ENCODE data around the gene ONECUT1.

ONECUT1 gene

DNA sequence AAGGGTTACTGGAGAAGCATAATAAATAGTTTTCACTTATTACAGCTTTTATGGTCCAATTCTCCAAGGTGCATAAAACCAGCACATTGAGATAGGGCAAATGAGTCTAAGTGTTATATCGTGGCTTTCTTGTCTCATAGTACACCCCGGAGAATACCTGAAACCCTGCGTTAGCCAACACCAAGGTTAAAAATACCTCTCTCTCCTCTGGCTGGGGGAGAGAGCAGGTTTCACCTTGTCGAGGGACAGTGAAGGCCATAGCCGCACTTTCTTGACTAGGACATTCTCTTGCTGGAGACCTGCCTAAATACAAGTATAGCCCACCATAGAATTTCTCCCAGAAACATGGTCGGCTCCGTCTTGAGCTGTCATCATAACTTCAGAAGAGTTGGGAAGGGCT is 59.5 kb downstream of the ONECUT1 start:
- no peak overlapping the region for H3K9ac ChIP-seq (ENCODE audit: low read depth, low read length)
- no peaks in the 10 kb centered on the region for H3K9me3 ChIP-seq (ENCODE audit: control insufficient read depth, insufficient read depth, low read length)
- H3K4me1 ChIP-seq (ENCODE audit: control insufficient read depth, insufficient read depth, low read length): peaks cover 18% of the 10 kb centered on the region
- H3K36me3 ChIP-seq (ENCODE audit: control insufficient read depth, insufficient read depth, low read length): no peaks in the 10 kb centered on the region
- no peak overlapping the region for H3K4me3 ChIP-seq (ENCODE audit: low read depth, low read length)
- H3K27ac ChIP-seq (ENCODE audit: low read depth, low read length): no peak overlapping the region
- no peaks in the 10 kb centered on the region for H3K27me3 ChIP-seq (ENCODE audit: control insufficient read depth, insufficient read depth, low read length)

DNA sequence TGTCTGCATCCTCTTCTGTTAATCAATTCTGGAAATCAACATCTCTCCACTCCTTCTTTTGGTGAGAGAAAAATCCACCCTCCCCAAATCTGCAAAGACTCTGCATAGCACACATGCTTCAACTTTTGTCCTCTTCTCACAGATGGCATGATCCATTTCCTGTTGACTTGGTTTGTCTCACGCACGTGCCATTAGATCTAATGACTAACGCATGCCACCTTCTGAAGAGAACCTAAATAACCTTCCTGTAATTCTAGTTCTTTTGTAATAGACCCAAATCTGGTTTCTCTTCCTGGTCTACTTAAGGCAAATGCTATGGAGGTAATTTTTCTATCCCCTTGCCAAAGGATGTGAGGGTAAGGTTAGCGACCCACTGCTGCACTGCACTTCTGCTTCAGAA is 60.0 kb downstream of the ONECUT1 start:
- H3K27ac ChIP-seq (ENCODE audit: low read depth, low read length): no peak overlapping the region
- no peaks in the 10 kb centered on the region for H3K36me3 ChIP-seq (ENCODE audit: control insufficient read depth, insufficient read depth, low read length)
- H3K9me3 ChIP-seq (ENCODE audit: control insufficient read depth, insufficient read depth, low read length): no peaks in the 10 kb centered on the region
- no peaks in the 10 kb centered on the region for H3K27me3 ChIP-seq (ENCODE audit: control insufficient read depth, insufficient read depth, low read length)
- no peak overlapping the region for H3K4me3 ChIP-seq (ENCODE audit: low read depth, low read length)
- no peak overlapping the region for H3K9ac ChIP-seq (ENCODE audit: low read depth, low read length)
- H3K4me1 ChIP-seq (ENCODE audit: control insufficient read depth, insufficient read depth, low read length): peaks cover 18% of the 10 kb centered on the region

DNA sequence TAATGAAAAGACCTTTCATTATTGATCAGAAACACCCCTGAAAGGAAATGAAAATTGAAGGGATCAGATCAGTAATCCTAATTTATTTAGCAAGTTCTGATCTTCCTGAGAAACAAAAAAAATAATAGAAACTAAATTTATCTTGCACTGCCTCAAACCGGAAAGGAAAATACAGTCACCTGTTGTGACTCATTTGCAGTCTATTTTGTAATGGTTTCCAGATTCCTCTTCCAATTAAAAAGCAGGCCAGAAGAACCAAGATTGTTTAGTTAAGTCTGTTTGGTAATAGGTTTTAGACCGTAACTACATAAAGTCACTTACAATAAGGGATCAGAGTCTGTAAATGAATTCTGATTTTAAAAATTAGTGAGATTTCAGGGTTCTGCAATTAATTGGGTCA is 61.2 kb downstream of the ONECUT1 start:
- H3K27ac ChIP-seq (ENCODE audit: low read depth, low read length): no peak overlapping the region
- no peaks in the 10 kb centered on the region for H3K36me3 ChIP-seq (ENCODE audit: control insufficient read depth, insufficient read depth, low read length)
- no peak overlapping the region for H3K4me3 ChIP-seq (ENCODE audit: low read depth, low read length)
- no peaks in the 10 kb centered on the region for H3K27me3 ChIP-seq (ENCODE audit: control insufficient read depth, insufficient read depth, low read length)
- no peak overlapping the region for H3K9ac ChIP-seq (ENCODE audit: low read depth, low read length)
- H3K9me3 ChIP-seq (ENCODE audit: control insufficient read depth, insufficient read depth, low read length): no peaks in the 10 kb centered on the region
- peaks cover 18% of the 10 kb centered on the region for H3K4me1 ChIP-seq (ENCODE audit: control insufficient read depth, insufficient read depth, low read length)

DNA sequence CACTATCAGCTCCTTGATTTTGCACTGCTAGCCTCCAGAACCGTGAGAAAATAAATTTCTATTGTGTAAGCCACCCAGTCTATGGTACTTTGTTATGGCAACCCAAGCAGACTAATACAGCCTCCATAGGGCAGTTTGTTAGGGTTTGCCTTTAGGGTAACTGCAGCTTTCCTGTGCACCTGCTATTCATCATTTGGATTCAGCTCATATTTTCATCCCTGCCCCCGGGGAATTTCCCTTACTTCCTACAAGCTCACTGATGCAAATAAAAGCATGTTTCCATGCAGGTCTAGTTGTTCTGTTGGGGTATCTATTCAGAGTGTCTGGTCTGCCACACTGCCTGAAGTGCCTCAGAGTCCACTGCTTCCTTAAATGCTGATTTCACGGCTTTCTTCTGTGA is 62.3 kb downstream of the ONECUT1 start:
- peaks cover 8% of the 10 kb centered on the region; the same call in 1 of the 2 replicates for H3K4me1 ChIP-seq (ENCODE audit: control insufficient read depth, insufficient read depth, low read length)
- no peaks in the 10 kb centered on the region for H3K27me3 ChIP-seq (ENCODE audit: control insufficient read depth, insufficient read depth, low read length)
- H3K27ac ChIP-seq (ENCODE audit: low read depth, low read length): no peak overlapping the region
- no peak overlapping the region for H3K4me3 ChIP-seq (ENCODE audit: low read depth, low read length)
- H3K9ac ChIP-seq (ENCODE audit: low read depth, low read length): no peak overlapping the region
- no peaks in the 10 kb centered on the region for H3K9me3 ChIP-seq (ENCODE audit: control insufficient read depth, insufficient read depth, low read length)
- no peaks in the 10 kb centered on the region for H3K36me3 ChIP-seq (ENCODE audit: control insufficient read depth, insufficient read depth, low read length)

DNA sequence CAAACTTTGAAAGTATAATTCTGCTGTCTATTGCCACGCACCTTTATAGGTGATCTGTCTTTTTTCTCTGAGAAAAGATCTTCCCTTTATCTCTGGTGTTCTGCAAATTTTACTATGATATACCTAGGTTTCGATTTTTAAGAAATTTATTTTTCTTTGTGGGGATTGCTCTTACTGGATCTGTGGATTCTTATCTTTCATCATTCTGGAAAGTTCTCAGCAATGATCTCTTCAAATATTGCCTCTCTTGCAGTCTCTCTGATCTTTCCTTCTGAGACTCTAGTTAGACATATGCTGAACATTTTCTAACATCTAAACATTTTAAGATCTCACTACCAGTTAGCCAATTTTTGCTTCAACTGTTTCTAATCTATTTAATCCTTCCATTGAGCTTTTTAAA is 63.9 kb downstream of the ONECUT1 start:
- Histone ChIP-seq H3K9me3 (ENCODE audit: control insufficient read depth, insufficient read depth, low read length) (no peaks in the 10 kb centered on the region), H3K27me3 (ENCODE audit: control insufficient read depth, insufficient read depth, low read length) (no peaks in the 10 kb centered on the region), H3K4me1 (ENCODE audit: control insufficient read depth, insufficient read depth, low read length) (peaks cover 8% of the 10 kb centered on the region; the same call in 1 of the 2 replicates), H3K36me3 (ENCODE audit: control insufficient read depth, insufficient read depth, low read length) (no peaks in the 10 kb centered on the region), H3K27ac (ENCODE audit: low read depth, low read length) (no peak overlapping the region), H3K9ac (ENCODE audit: low read depth, low read length) (no peak overlapping the region), H3K4me3 (ENCODE audit: low read depth, low read length) (no peak overlapping the region)

DNA sequence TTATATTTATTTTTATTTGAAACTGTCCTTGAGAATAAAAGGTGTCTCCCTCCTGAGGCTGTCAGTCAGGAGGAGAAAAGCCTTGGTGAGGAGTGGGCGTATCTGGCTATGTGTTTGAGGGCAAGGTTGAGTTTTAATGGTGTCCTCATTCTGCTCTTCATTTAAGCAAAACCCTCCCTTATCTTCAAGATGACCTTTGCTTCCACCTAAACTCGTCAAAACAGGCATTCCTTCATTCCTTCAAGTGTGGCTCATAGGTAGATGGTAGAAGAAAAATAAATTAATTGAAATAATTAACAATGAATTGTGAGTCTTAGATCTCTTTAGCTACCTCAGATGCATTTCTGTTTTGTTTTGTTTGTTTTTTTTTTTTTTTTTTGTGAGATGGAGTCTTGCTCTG is 71.6 kb downstream of the ONECUT1 start:
- Histone ChIP-seq H3K4me3 (ENCODE audit: low read depth, low read length) (no peak overlapping the region), H3K9me3 (ENCODE audit: control insufficient read depth, insufficient read depth, low read length) (no peaks in the 10 kb centered on the region), H3K4me1 (ENCODE audit: control insufficient read depth, insufficient read depth, low read length) (no peaks in the 10 kb centered on the region), H3K27ac (ENCODE audit: low read depth, low read length) (no peak overlapping the region), H3K9ac (ENCODE audit: low read depth, low read length) (no peak overlapping the region), H3K27me3 (ENCODE audit: control insufficient read depth, insufficient read depth, low read length) (no peaks in the 10 kb centered on the region), H3K36me3 (ENCODE audit: control insufficient read depth, insufficient read depth, low read length) (no peaks in the 10 kb centered on the region)

DNA sequence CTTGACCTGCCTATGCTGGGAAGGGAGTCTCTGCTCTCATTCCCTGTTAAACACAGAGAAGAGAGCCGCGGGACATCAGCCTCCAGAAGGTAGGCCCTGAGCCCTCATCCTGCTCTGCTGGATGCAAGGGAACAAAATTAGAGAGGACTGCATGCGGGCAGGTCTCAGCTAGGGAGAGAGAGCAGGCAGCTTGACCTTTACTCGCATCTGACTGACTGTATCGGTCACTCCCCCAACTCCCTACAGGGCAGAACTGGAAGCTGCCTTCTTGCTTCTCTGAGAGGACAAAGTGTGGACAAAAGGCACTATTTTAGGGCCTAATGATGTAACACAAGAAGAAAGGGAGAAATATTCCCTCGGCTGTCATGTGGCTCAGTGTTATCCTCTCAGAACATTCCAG is 72.2 kb downstream of the ONECUT1 start:
- Histone ChIP-seq H3K9me3 (ENCODE audit: control insufficient read depth, insufficient read depth, low read length) (no peaks in the 10 kb centered on the region), H3K9ac (ENCODE audit: low read depth, low read length) (no peak overlapping the region), H3K36me3 (ENCODE audit: control insufficient read depth, insufficient read depth, low read length) (no peaks in the 10 kb centered on the region), H3K4me1 (ENCODE audit: control insufficient read depth, insufficient read depth, low read length) (no peaks in the 10 kb centered on the region), H3K4me3 (ENCODE audit: low read depth, low read length) (no peak overlapping the region), H3K27ac (ENCODE audit: low read depth, low read length) (no peak overlapping the region), H3K27me3 (ENCODE audit: control insufficient read depth, insufficient read depth, low read length) (no peaks in the 10 kb centered on the region)

DNA sequence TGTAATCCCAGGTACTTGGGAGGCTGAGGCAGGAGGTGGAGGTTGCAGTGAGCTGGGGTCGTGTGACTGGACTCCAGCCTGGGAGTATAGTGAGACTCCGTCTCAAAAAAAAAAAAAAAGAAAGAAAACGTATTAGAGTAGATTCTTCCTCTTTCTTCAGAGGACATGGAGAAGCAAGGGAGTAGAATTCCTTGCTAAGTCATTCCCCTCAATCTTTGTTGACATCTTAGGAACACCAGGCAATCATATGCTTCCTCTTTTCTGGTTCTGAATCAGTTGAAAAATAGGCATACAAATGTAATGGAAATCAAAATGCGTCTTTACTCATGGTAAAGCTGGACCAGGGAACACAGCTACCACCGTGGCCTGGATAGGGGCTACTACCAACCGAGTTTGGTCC is 72.7 kb downstream of the ONECUT1 start:
- Histone ChIP-seq H3K9me3 (ENCODE audit: control insufficient read depth, insufficient read depth, low read length) (no peaks in the 10 kb centered on the region), H3K9ac (ENCODE audit: low read depth, low read length) (no peak overlapping the region), H3K4me1 (ENCODE audit: control insufficient read depth, insufficient read depth, low read length) (no peaks in the 10 kb centered on the region), H3K27me3 (ENCODE audit: control insufficient read depth, insufficient read depth, low read length) (no peaks in the 10 kb centered on the region), H3K27ac (ENCODE audit: low read depth, low read length) (no peak overlapping the region), H3K36me3 (ENCODE audit: control insufficient read depth, insufficient read depth, low read length) (no peaks in the 10 kb centered on the region), H3K4me3 (ENCODE audit: low read depth, low read length) (no peak overlapping the region)

DNA sequence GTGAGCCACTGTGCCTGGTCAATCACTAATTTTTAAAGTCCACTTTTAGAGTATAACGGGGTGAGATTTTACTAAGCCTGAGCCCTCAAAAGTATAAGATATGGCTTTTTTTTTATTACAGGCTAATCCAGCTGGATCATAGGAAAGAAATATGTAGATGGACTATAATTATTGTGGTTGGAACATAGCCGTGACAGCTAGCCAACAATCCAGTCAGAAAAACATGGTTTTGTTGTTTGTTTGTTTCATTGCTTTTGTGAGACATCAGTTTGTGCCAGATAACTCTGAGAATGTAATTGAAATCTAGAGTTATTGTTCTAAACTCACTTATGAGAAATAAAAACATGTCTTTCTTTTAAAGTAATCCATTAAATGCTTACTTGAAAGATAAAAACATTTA is 73.6 kb downstream of the ONECUT1 start:
- Histone ChIP-seq H3K4me3 (ENCODE audit: low read depth, low read length) (no peak overlapping the region), H3K9ac (ENCODE audit: low read depth, low read length) (no peak overlapping the region), H3K27me3 (ENCODE audit: control insufficient read depth, insufficient read depth, low read length) (no peaks in the 10 kb centered on the region), H3K4me1 (ENCODE audit: control insufficient read depth, insufficient read depth, low read length) (no peaks in the 10 kb centered on the region), H3K27ac (ENCODE audit: low read depth, low read length) (no peak overlapping the region), H3K36me3 (ENCODE audit: control insufficient read depth, insufficient read depth, low read length) (no peaks in the 10 kb centered on the region), H3K9me3 (ENCODE audit: control insufficient read depth, insufficient read depth, low read length) (no peaks in the 10 kb centered on the region)

DNA sequence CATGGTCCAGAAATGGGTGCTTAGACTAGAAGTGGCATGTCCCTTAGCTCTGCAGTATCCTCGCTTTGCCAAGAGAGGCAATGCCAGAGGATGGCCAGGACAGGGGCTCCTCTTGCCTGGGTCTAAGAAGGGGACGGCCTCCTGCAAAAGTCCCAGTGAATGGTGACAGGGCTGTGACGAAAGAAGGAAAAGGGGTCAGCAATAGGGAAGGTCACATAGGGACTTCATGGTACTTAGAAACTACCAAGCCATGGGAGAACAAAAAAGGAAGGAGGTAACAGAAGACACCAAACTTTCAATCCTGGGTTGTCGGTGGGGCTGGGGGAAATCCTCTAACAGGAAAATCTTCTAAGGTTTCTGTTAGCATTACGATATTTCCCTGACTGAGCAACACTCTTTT is 74.7 kb downstream of the ONECUT1 start:
- Histone ChIP-seq H3K27ac (ENCODE audit: low read depth, low read length) (no peak overlapping the region), H3K27me3 (ENCODE audit: control insufficient read depth, insufficient read depth, low read length) (no peaks in the 10 kb centered on the region), H3K9ac (ENCODE audit: low read depth, low read length) (no peak overlapping the region), H3K9me3 (ENCODE audit: control insufficient read depth, insufficient read depth, low read length) (no peaks in the 10 kb centered on the region), H3K4me1 (ENCODE audit: control insufficient read depth, insufficient read depth, low read length) (no peaks in the 10 kb centered on the region), H3K36me3 (ENCODE audit: control insufficient read depth, insufficient read depth, low read length) (no peaks in the 10 kb centered on the region), H3K4me3 (ENCODE audit: low read depth, low read length) (no peak overlapping the region)

DNA sequence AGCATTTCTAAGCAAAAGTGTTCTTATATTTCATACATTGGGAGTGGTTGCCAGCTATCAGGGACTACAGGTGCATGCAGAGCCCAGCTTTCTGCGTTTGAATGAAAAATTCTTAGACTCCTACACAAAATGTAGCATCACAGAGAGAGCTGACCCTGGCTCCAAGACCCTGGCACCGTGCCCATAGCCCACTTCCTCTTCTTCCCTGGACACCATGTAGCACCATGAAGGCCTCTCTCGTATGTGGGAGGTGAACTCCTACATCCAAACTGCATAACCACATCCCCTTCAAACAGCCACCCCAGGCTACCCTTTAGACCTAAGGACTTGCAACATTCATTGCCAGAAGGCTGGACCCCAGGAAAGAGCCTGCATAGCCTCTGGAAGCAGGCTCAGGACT is 75.2 kb downstream of the ONECUT1 start:
- Histone ChIP-seq H3K9me3 (ENCODE audit: control insufficient read depth, insufficient read depth, low read length) (no peaks in the 10 kb centered on the region), H3K36me3 (ENCODE audit: control insufficient read depth, insufficient read depth, low read length) (no peaks in the 10 kb centered on the region), H3K9ac (ENCODE audit: low read depth, low read length) (no peak overlapping the region), H3K27me3 (ENCODE audit: control insufficient read depth, insufficient read depth, low read length) (no peaks in the 10 kb centered on the region), H3K27ac (ENCODE audit: low read depth, low read length) (no peak overlapping the region), H3K4me3 (ENCODE audit: low read depth, low read length) (no peak overlapping the region), H3K4me1 (ENCODE audit: control insufficient read depth, insufficient read depth, low read length) (peaks cover under 1% of the 10 kb centered on the region; the same call in 1 of the 2 replicates)
